Ishikawa (cell line): ENCODE data around the gene NCOA4.

Experiments
- CREB1 ChIP-seq: IDR thresholded peaks from 2 replicates; pipeline ENCODE4 v1.6.1; 2012; ENCODE audit warnings: low read depth
- NFIC ChIP-seq: IDR thresholded peaks from 2 replicates; pipeline ENCODE4 v1.6.1; 2012
- RAD21 ChIP-seq: IDR thresholded peaks from 2 replicates; pipeline ENCODE4 v1.6.1; 2012; ENCODE audit warnings: low read depth
- TAF1 ChIP-seq: IDR thresholded peaks from 2 replicates; pipeline ENCODE4 v1.6.1; 2012; ENCODE audit warnings: low read depth, mild to moderate bottlenecking
- TCF12 ChIP-seq: IDR thresholded peaks from 2 replicates; pipeline ENCODE4 v1.6.1; 2012; ENCODE audit warnings: low read depth
- TEAD4 ChIP-seq: IDR thresholded peaks from 2 replicates; pipeline ENCODE4 v1.6.1; 2012
- YY1 ChIP-seq: IDR thresholded peaks from 2 replicates; pipeline ENCODE4 v1.6.1; 2012; ENCODE audit warnings: low read depth
- TF ChIP-seq, protein P1 (sequence below): IDR thresholded peaks from 2 replicates; pipeline ENCODE4 v1.6.1; 2012

NCOA4 gene

DNA sequence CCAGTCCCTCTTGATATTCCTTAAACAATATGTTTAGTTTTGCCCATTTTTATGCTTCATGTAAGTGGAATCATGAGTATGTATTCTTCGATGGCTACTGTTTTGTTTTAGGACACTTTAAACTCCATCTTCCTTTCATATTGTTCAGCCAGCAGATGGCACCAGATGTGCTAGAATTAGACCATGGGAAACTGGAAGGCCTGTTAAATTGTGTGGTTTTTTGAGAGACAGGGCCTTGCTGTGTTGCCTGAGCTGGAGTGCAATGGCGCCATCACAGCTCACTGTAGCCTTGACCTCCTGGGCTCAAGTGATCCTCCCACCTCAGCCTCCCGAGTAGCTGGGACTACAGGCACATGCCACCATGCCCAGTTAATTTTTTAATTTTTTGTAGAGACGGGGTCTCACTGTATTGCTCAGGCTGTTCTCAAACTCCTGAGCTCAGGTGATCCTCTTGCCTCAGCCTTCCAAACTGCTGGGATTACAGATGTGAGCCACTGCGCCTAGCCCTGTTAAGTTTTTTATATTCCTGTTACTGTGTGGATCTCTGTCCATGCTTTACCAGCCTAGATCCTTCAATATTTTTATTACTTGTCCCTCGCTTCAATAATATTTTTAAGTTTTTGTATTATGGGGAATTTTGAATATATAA, 46.8 kb downstream of the NCOA4 start:
- peak; percentile 24; the same call in 1 of the 2 replicates for TF ChIP-seq RAD21

DNA sequence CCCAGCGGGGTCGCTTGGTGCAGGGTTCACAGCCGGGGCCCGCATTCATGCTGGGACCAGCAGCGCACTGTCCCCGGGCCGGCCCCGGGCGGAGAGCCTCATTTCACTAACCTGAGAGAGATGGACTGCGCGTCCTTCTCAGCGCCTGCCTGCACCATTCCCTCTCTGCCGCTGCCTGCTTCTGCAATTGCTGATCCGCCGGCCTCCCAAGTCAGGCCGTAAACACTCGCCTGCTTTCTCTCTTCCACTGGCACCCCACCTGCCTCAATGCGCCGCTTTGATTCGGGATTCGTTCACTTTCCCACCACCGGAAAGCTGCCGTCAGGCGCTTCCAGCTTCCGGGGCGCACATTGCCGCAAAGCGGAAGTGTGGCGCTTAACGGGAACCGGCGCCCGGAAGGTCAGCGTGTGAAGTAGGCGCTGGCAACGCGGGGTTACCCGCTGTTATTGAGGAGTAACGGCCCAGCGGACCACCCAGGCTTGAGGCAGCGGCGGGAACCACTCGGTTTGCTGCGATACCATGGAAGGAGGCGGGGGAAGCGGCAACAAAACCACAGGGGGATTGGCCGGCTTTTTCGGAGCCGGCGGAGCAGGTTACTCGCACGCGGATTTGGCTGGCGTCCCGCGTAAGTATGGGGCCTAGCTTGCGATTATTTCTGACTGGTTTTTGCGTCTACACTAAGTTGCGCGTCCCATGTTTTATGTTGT, 58.2 kb downstream of the NCOA4 start, which contains the start of gene TIMM23:
TSS of gene TIMM23 (plus strand) at position 384 of the 707 bp plus-strand sequence. CDS start at position 520, 136 bp downstream.
- TF ChIP-seq YY1: 0 out of 2 replicates have a peak, but pooled peaks have one; percentile 16
- TF ChIP-seq CREB1: 0 out of 2 replicates have a peak, but pooled peaks have one; percentile 14
- 0 out of 2 replicates have a peak, but pooled peaks have one; percentile 20 for TF ChIP-seq NFIC
- TF ChIP-seq, protein P1, sequence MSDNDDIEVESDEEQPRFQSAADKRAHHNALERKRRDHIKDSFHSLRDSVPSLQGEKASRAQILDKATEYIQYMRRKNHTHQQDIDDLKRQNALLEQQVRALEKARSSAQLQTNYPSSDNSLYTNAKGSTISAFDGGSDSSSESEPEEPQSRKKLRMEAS: peak; percentile 79
- peak; percentile 88 for TF ChIP-seq TAF1
- peak; percentile 56; the same call in 1 of the 2 replicates for TF ChIP-seq TCF12
- peak; percentile 12; the same call in 1 of the 2 replicates for TF ChIP-seq TEAD4
